ENCODE measurements around the gene MRPS18A.
"Not testable (repeated sequence)": the region's sequence is repeated elsewhere in the genome, so short reads cannot be mapped to it uniquely, and the experiment has no call there.

The MRPS18A gene

GRCh38 chr6:43670623-43670986 lies 17.0 kb downstream of the MRPS18A start:
- no peak for DNase-seq (ENCODE audit: low read depth)

GRCh38 chr6:43669922-43670622 lies 17.5 kb downstream of the MRPS18A start:
- no peak for DNase-seq (ENCODE audit: low read depth)

GRCh38 chr6:43669050-43669921 lies 18.3 kb downstream of the MRPS18A start:
- no peak for DNase-seq (ENCODE audit: low read depth)

- no peak for DNase-seq (ENCODE audit: low read depth)
These were observed 19.2 kb downstream of the MRPS18A start for GRCh38 chr6:43668151-43669028.

GRCh38 chr6:43667245-43668150 lies 20.1 kb downstream of the MRPS18A start:
- DNase-seq (ENCODE audit: low read depth), result peak; percentile 77

- DNase-seq (ENCODE audit: low read depth), result no peak
These were observed 21.2 kb downstream of the MRPS18A start for GRCh38 chr6:43666196-43666920.

- DNase-seq (ENCODE audit: low read depth), result no peak
These were observed 22.2 kb downstream of the MRPS18A start for GRCh38 chr6:43665376-43665775.

- DNase-seq (ENCODE audit: low read depth), result not testable (repeated sequence)
These were observed 24.6 kb downstream of the MRPS18A start for GRCh38 chr6:43662948-43663347.

GRCh38 chr6:43658161-43658560 lies 29.4 kb downstream of the MRPS18A start:
- DNase-seq (ENCODE audit: low read depth), result no peak

- no peak for DNase-seq (ENCODE audit: low read depth)
These were observed 30.3 kb downstream of the MRPS18A start for GRCh38 chr6:43657221-43657802.

- DNase-seq (ENCODE audit: low read depth), result not testable (repeated sequence)
These were observed 34.8 kb downstream of the MRPS18A start for GRCh38 chr6:43652822-43653221.

- no peak for DNase-seq (ENCODE audit: low read depth)
These were observed 39.3 kb downstream of the MRPS18A start for GRCh38 chr6:43648248-43648647.

- no peak for DNase-seq (ENCODE audit: low read depth)
These were observed 40.0 kb downstream of the MRPS18A start for GRCh38 chr6:43647613-43648012.

GRCh38 chr6:43645613-43645964 lies 42.0 kb downstream of the MRPS18A start:
- DNase-seq (ENCODE audit: low read depth), result no peak

GRCh38 chr6:43644940-43645612 lies 42.5 kb downstream of the MRPS18A start, which contains the start of gene RSPH9:
RSPH9 (plus strand) TSS chr6:43645036; CDS start chr6:43645099, 63 bp downstream.
- peak; percentile 35 for DNase-seq (ENCODE audit: low read depth)

- DNase-seq (ENCODE audit: low read depth), result no peak
These were observed 47.4 kb downstream of the MRPS18A start for GRCh38 chr6:43639984-43640800.

GRCh38 chr6:43636308-43636659 lies 51.3 kb downstream of the MRPS18A start:
- DNase-seq (ENCODE audit: low read depth), result no peak

- DNase-seq (ENCODE audit: low read depth), result peak; percentile 81
These were observed 51.9 kb downstream of the MRPS18A start, which contains the start of gene MAD2L1BP for GRCh38 chr6:43635387-43636307. MAD2L1BP (plus strand) TSS chr6:43635840; CDS start chr6:43635876, 36 bp downstream.
